ENCODE data around the gene ABLIM3.

- TF ChIP-seq CTCF (IDR thresholded peaks at IDR 0.05; ENCODE audit: insufficient read depth, low read depth, low read length) (no peak), EZH2 (IDR thresholded peaks at IDR 0.05; ENCODE audit: insufficient read depth, low read length) (no peak)
These were observed 32.5 kb upstream of the ABLIM3 start for GRCh38 chr5:149108651-149109280.
